IgD-negative memory B cell (primary cell): Measurements from ENCODE around the gene TAS1R3. TPM values are rescaled to one million over a fixed set of nuclear protein-coding genes. Genes with fewer than 3 reads are reported as not detected.

Source experiments
- H3K27ac Mint-ChIP-seq, 3 donors: one replicate each; pipeline ENCODE4 v1.8.0; 2020 to 2022; ENCODE audit warnings: mild to moderate bottlenecking in 3 of 3, mixed read lengths in 3 of 3, moderate library complexity in 1 of 3
- H3K27me3 Mint-ChIP-seq: one replicate; pipeline ENCODE4 v1.8.0; 2021; ENCODE audit warnings: mixed read lengths
- H3K36me3 Mint-ChIP-seq: one replicate; pipeline ENCODE4 v1.8.0; 2020; ENCODE audit warnings: mild to moderate bottlenecking, mixed read lengths
- H3K4me1 Mint-ChIP-seq, 3 donors: one replicate each; pipeline ENCODE4 v1.8.0; 2020 to 2022; ENCODE audit warnings: mixed read lengths in 3 of 3, mild to moderate bottlenecking in 1 of 3
- H3K4me3 Mint-ChIP-seq, 4 donors: one replicate each; pipeline ENCODE4 v1.8.0; 2020 to 2022; ENCODE audit warnings: mild to moderate bottlenecking in 4 of 4, mixed read lengths in 4 of 4, moderate library complexity in 3 of 4
- H3K9me3 Mint-ChIP-seq, 3 donors: one replicate each; pipeline ENCODE4 v1.8.0; 2020 to 2021; ENCODE audit warnings: mixed read lengths in 3 of 3, mild to moderate bottlenecking in 1 of 3
- polyA plus RNA-seq: library from polyadenylated mRNA; unstranded; fragments of 300-500 nt; fragmentation: Illumina TruSeq; gene quantifications from one replicate; pipeline ENCODE4 v1.2.3, GENCODE V29; 2021

The TAS1R3 gene
- 5.5 TPM for polyA plus RNA-seq

- Mint-ChIP-seq H3K9me3 (no peaks in the 10 kb centered on the region), H3K27ac (peak within 1 kb of the TSS in 2 of 3 donors; percentile 46 to 64), H3K4me3 (peak within 1 kb of the TSS; percentile 63 to 89 (median 78)), H3K36me3 (peaks cover 4% of the 10 kb centered on the region), H3K4me1 (peaks cover 8 to 14% (median 8%) of the 10 kb centered on the region in 3 donors), H3K27me3 (no peaks in the 10 kb centered on the region)
Observed at GRCh38 chr1:1331068-1331965, at the start of gene TAS1R3. TAS1R3 (plus strand) TSS chr1:1331280; CDS start chr1:1331346, 66 bp downstream.

- Mint-ChIP-seq H3K4me1 (no peaks in the 10 kb centered on the region), H3K27me3 (no peaks in the 10 kb centered on the region), H3K27ac (no peak overlapping the region), H3K4me3 (no peak overlapping the region), H3K9me3 (no peaks in the 10 kb centered on the region), H3K36me3 (no peaks in the 10 kb centered on the region)
Observed at GRCh38 chr1:1281533-1282321, 49.4 kb upstream of the TAS1R3 start.

GRCh38 chr1:1282998-1283397 lies 48.1 kb upstream of the TAS1R3 start:
- no peaks in the 10 kb centered on the region for H3K27me3 Mint-ChIP-seq
- no peaks in the 10 kb centered on the region for H3K9me3 Mint-ChIP-seq
- H3K36me3 Mint-ChIP-seq, result no peaks in the 10 kb centered on the region
- H3K27ac Mint-ChIP-seq, result peak overlapping the region in 2 of 3 donors; percentile 47 to 64
- no peak overlapping the region for H3K4me3 Mint-ChIP-seq
- H3K4me1 Mint-ChIP-seq, result no peaks in the 10 kb centered on the region

- Mint-ChIP-seq H3K9me3 (no peaks in the 10 kb centered on the region), H3K27ac (peak overlapping the region in 1 of 3 donors; percentile 64), H3K27me3 (no peaks in the 10 kb centered on the region)
Observed at GRCh38 chr1:1283821-1284220, 47.3 kb upstream of the TAS1R3 start.

GRCh38 chr1:1284221-1285101 lies 46.6 kb upstream of the TAS1R3 start:
- Mint-ChIP-seq H3K4me1 (no peaks in the 10 kb centered on the region), H3K4me3 (no peak overlapping the region), H3K36me3 (no peaks in the 10 kb centered on the region), H3K27me3 (no peaks in the 10 kb centered on the region), H3K27ac (no peak overlapping the region), H3K9me3 (no peaks in the 10 kb centered on the region)

More at GRCh38 chr1:1283821-1284220, 47.3 kb upstream of the TAS1R3 start:
- no peak overlapping the region for H3K4me3 Mint-ChIP-seq
- no peaks in the 10 kb centered on the region for H3K4me1 Mint-ChIP-seq
- no peaks in the 10 kb centered on the region for H3K36me3 Mint-ChIP-seq

GRCh38 chr1:1285102-1285571 lies 45.9 kb upstream of the TAS1R3 start:
- peaks cover 0 to 1% (median 0%) of the 10 kb centered on the region in 3 donors for H3K4me1 Mint-ChIP-seq
- no peak overlapping the region for H3K27ac Mint-ChIP-seq
- no peaks in the 10 kb centered on the region for H3K36me3 Mint-ChIP-seq
- H3K27me3 Mint-ChIP-seq, result no peaks in the 10 kb centered on the region
- H3K9me3 Mint-ChIP-seq, result no peaks in the 10 kb centered on the region
- no peak overlapping the region for H3K4me3 Mint-ChIP-seq

- H3K4me3 Mint-ChIP-seq, result no peak overlapping the region
- H3K4me1 Mint-ChIP-seq, result peaks cover 0 to 4% (median 0%) of the 10 kb centered on the region in 3 donors
Observed at GRCh38 chr1:1285611-1286311, 45.3 kb upstream of the TAS1R3 start.

GRCh38 chr1:1286313-1287261 lies 44.5 kb upstream of the TAS1R3 start:
- Mint-ChIP-seq H3K27me3 (no peaks in the 10 kb centered on the region), H3K36me3 (no peaks in the 10 kb centered on the region), H3K27ac (no peak overlapping the region), H3K4me3 (no peak overlapping the region), H3K4me1 (peaks cover 0 to 4% (median under 1%) of the 10 kb centered on the region in 3 donors), H3K9me3 (no peaks in the 10 kb centered on the region)

More at GRCh38 chr1:1285611-1286311, 45.3 kb upstream of the TAS1R3 start:
- Mint-ChIP-seq H3K27me3 (no peaks in the 10 kb centered on the region), H3K27ac (no peak overlapping the region), H3K36me3 (no peaks in the 10 kb centered on the region), H3K9me3 (no peaks in the 10 kb centered on the region)

GRCh38 chr1:1287288-1288110 lies 43.6 kb upstream of the TAS1R3 start:
- no peak overlapping the region for H3K4me3 Mint-ChIP-seq
- peaks cover 0 to 9% (median 6%) of the 10 kb centered on the region in 3 donors for H3K4me1 Mint-ChIP-seq
- H3K36me3 Mint-ChIP-seq, result no peaks in the 10 kb centered on the region
- H3K27ac Mint-ChIP-seq, result no peak overlapping the region
- H3K9me3 Mint-ChIP-seq, result no peaks in the 10 kb centered on the region
- no peaks in the 10 kb centered on the region for H3K27me3 Mint-ChIP-seq

- H3K27ac Mint-ChIP-seq, result no peak overlapping the region
- H3K4me3 Mint-ChIP-seq, result peak overlapping the region in 1 of 4 donors; percentile 28
- peaks cover 0 to 9% (median 6%) of the 10 kb centered on the region in 3 donors for H3K4me1 Mint-ChIP-seq
- no peaks in the 10 kb centered on the region for H3K9me3 Mint-ChIP-seq
- H3K36me3 Mint-ChIP-seq, result no peaks in the 10 kb centered on the region
- no peaks in the 10 kb centered on the region for H3K27me3 Mint-ChIP-seq
Observed at GRCh38 chr1:1290238-1290731, 40.8 kb upstream of the TAS1R3 start.

- Mint-ChIP-seq H3K27ac (no peak overlapping the region), H3K36me3 (no peaks in the 10 kb centered on the region), H3K9me3 (no peaks in the 10 kb centered on the region), H3K27me3 (no peaks in the 10 kb centered on the region), H3K4me3 (no peak overlapping the region), H3K4me1 (peaks cover 0 to 9% (median 6%) of the 10 kb centered on the region in 3 donors)
Observed at GRCh38 chr1:1291023-1291528, 40.0 kb upstream of the TAS1R3 start.
